GM21360 (cell line): Measurements from ENCODE around the gene TMEM126B.
A peak's percentile ranks its signal among the peaks of the same experiment; 100 is the strongest.
"Not testable (repeated sequence)": the region's sequence is repeated elsewhere in the genome, so short reads cannot be mapped to it uniquely, and the experiment has no call there.

Experiments
- ATAC-seq: cut with Tn5 transposase; IDR thresholded peaks from one replicate; pipeline ENCODE4 v1.9.1; 2021; ENCODE audit warnings: mild to moderate bottlenecking, moderate library complexity; ENCODE audit not compliant: unreplicated experiment

The TMEM126B gene

GRCh38 chr11:85647078-85647477, 18.7 kb downstream of the TMEM126B start:
- no peak for ATAC-seq

GRCh38 chr11:85647604-85648299, 19.4 kb downstream of the TMEM126B start, which contains the start of gene TMEM126A:
Gene TMEM126A, plus strand, starts transcription at chr11:85647967. Its CDS starts 2,289 bp downstream, at chr11:85650256.
- peak; percentile 99 for ATAC-seq

DNA sequence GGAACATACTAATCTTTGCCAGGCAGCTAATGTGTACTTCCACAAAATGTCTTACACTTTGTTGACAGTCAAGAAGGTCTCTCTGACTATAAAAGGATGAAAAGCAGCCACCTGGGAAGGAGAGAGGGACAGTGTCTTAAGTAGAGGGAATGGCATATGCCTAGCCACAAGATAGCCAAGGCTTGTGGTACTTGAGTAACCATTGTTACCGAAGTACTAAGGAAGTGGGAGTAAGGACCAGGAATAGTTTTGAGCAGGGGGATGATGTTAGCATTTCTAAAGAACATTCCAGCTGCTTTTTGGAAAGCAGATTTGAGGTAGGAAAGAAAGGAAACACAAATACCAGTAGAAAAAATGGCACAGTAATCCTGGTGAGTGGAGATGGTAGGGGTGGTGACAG, 22.7 kb downstream of the TMEM126B start:
- no peak for ATAC-seq

DNA sequence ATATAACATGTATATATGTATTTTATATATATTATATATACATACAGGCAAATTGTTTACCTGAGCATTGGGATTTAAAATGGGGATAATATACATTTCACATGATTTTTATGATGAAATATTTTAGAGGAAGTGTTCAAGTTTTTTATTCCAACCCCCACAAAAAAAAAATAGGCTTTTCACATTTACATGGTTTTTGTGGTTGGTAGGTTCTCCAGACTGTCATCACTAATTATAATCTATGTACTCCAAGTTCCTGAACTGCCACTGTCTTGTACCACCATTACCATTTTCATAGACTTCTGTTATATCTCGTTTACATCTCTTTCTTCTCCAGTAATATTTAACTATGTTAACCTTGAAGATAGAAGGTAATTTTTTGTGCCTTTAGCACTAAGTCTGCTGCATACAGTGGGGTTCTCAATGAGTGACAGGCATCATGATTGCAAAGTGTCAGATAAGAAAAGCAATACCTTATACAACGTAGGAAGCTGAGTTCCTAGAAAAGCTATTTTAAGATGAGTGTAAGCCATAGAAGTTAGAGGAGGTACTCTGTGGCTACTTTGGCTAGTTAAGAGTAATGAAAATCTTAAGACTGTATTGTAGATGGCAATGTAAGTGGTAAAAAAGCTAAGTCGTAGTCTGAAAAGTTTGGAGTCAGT, 24.5 kb downstream of the TMEM126B start:
- no peak for ATAC-seq

DNA sequence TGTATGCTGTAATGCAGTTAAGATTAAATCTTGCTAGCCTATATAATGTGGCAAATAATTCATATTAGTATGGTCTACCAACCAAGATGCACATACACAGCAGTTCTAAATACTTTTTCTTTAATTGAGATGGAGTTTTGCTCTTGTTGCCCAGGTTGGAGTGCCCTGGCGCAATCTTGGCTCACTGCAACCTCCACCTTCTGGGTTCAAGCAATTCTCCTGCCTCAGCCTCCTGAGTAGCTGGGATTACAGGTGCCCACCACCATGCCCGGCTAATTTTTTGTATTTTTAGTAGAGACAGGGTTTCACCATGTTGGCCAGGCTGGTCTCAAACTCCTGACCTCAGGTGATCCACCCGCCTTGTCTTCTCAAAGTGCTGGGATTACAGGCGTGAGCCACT, 25.9 kb downstream of the TMEM126B start:
- not testable (repeated sequence) for ATAC-seq

- ATAC-seq: no peak
These were observed 28.4 kb downstream of the TMEM126B start for GRCh38 chr11:85656777-85657176.

DNA sequence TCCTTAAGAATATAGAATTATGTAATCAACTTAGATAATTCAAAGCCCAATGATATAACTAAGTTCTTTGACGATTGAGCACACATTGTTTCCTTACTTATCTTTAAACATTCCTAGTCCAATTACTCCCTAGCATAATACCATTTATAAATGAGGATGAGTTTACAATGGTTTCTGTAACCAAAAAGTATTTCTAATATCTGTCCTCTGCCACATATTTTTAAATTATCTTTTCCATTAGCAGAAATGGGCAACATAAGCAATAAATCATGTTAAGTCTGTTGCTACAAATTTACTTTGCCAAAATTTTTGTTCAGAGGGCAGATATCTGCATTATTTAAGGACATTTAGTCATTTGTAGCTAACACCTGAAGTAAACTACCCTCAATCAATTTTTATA, 29.8 kb downstream of the TMEM126B start:
- no peak for ATAC-seq

GRCh38 chr11:85661972-85662664, 33.7 kb downstream of the TMEM126B start:
- ATAC-seq: no peak

DNA sequence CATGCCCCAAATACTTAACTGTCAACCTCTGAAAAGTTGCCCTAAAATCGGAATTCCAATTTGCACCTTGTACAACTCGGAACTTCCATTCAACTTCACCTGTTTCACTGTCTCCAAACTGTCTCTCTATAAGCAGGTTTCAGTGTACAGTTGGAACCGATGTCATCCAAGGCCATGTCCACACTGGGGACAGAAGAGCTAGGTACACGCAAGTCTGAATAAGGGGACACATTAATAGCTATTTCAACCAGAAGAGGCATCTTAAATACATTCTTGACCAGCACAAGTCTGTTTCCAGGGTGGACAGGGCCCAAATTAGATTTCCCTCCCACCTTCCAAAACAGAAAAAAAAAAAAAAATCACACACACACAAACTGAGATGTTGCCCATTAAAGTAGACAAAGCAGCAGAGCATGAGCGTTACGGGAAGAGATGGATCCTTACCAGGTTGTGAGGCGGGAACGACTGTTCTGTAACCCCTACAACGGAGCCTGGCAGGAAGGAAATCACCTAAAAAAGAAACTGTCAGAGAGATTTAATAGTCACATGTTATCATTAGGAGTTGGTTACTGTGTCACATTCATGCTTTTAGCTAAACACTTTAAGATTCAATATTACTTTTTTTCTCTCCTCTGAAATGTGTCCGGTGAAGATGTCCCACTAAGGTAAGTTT, 34.8 kb downstream of the TMEM126B start:
- ATAC-seq: no peak

- peak; percentile 69 for ATAC-seq
These were observed 35.6 kb downstream of the TMEM126B start for GRCh38 chr11:85663753-85664614.

DNA sequence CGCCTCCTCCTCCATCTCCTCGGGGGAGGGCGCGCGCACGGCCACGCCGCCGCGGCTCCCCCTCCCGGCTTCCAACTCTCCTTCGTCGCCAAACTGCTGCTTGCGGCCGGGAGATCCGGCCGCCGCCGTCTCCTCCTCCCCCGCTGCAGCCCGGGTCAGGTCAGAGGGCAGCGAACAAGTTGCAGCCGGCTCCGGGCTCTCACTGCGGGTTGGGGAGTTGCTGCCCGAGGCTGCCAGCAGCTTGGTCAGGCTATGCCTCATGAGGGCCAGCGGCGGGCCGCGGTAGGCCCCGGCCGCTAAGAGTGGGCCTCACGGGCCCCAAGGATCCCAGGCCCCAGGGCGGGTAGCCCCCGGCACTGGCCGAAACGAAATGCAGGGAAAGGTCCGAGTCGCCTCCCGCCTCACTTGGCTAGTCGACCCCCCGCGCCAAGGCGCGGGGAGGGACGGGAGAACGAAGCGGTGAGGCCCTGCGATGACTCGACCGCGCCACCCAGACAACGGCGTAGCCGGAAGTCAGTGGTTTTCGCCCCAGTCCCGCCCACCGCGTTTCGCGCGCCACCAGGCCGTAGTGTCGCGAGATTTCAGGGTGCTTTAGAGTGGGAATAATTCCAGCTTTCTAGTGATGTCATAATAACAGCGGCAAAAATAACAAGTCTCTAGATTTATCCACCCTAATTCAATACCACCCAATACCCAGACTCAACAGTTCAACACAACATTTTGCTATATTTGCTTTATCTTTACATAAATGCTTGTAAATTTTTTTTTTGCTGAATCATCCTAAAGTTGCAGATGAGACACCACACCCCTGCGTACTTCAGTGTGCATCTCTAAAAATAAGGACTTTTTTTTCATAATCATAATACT, 36.5 kb downstream of the TMEM126B start, which contains the start of gene CREBZF:
Gene CREBZF, minus strand, starts transcription at position 515 of the 867 bp plus-strand sequence. Its CDS starts 254 bp downstream, at position 261.
- peak; percentile 92 for ATAC-seq

GRCh38 chr11:85665733-85666132, 37.3 kb downstream of the TMEM126B start:
- ATAC-seq: no peak

- no peak for ATAC-seq
These were observed 38.3 kb downstream of the TMEM126B start for GRCh38 chr11:85666687-85667086.

DNA sequence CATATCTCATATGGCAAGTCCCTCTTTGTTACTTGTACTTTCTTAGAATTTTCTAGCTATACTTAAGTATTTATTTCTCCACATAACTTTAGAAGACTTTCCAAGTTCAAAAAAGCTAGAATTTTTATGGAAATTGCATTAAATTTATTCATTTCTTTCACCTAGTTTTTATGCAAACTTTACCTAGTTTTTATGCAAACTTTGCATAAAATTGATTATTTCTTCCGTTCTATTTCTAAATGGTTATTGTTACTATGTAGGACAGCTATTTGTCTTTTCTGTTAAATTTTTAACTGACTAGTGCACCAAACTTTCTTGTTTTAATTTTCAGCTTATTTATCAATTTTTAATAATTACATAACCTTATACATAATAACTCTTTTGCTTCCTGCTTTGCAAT, 39.8 kb downstream of the TMEM126B start:
- ATAC-seq: no peak

- ATAC-seq: not testable (repeated sequence)
These were observed 42.7 kb downstream of the TMEM126B start for GRCh38 chr11:85670949-85671663.

DNA sequence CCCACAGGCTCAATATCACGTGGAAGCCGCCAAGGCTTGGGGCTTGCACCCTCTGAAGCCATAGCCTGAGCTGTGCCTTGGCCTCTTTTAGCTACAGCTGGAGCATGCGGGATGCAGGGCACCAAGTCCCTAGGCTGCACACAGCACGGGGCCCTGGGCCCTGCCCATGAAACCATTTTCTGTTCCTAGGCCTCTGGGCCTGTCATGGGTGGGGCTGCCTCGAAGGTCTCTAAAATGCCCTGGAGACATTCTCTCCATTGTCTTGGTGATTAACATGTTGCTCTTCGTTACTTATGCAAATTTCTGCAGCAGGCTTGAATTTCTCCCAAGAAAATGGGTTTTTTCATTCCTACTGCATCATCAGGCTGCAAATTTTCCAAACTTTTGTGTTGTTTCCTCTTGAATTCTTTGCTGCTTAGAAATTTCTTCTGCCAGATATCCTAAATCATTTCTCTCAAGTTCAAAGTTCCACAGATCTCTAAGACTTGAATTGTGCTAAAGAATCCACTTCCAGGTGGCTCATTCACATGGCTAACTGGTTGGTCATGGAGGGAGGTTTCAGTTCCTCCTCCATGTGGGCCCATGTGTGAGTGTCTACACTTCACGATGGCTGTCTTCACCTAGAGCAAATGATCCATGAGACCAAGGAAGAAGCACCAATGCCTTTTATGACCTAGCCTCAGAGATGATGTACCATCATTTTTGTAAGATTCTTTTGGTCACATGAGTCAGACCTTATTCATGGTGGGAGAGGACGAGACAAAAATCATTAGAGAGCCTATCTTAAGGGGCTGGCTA, 43.9 kb downstream of the TMEM126B start:
- no peak for ATAC-seq

- no peak for ATAC-seq
These were observed 45.0 kb downstream of the TMEM126B start for GRCh38 chr11:85673393-85673792.

DNA sequence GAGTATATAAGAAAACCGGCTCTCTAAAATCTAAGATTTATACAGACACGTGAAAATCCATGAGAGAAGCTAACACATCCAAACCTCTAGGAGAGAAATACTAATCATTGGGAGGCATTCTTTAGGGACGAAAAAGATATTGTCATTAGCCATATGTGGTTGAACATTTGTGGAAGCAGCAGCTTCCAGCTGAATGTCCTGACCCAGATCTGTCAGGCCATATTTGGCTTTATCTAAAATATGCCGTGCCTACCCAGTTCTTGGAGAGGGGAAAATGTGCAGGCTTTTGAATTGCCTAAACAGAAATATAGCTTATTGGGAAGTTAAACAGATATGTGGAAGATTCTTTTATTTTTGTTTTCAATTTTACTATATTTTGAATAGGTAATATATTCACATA, 51.2 kb downstream of the TMEM126B start:
- no peak for ATAC-seq
